Mucosa of descending colon (tissue), 3 donors: ENCODE data around the gene ARSG. TPM values are rescaled to one million over a fixed set of nuclear protein-coding genes. Genes with fewer than 3 reads are reported as not detected.

Experiments used
- ATAC-seq: fragments of 200-7000 bp; cut with Tn5 transposase; one replicate; pipeline ENCODE4 v1.9.1; 2020; ENCODE audit warnings: mild to moderate bottlenecking, moderate library complexity
- DNase-seq, 3 donors: peaks; one replicate each; pipeline ENCODE4 v3.0.0-alpha.2; 2020
- H3K36me3 ChIP-seq: fragments of 200-600 bp; one replicate; pipeline ENCODE4 v1.8.0; 2021; ENCODE audit warnings: low read depth, mild to moderate bottlenecking
- H3K4me1 ChIP-seq: fragments of 200-600 bp; one replicate; pipeline ENCODE4 v1.8.0; 2021; ENCODE audit warnings: low read depth, mild to moderate bottlenecking
- H3K4me3 ChIP-seq: fragments of 200-600 bp; one replicate; pipeline ENCODE4 v1.8.0; 2021; ENCODE audit warnings: mild to moderate bottlenecking
- H3K9me3 ChIP-seq: fragments of 200-600 bp; one replicate; pipeline ENCODE4 v1.8.0; 2021; ENCODE audit warnings: mild to moderate bottlenecking
- CTCF ChIP-seq: fragments of 200-600 bp; IDR thresholded peaks from one replicate; pipeline ENCODE4 v1.8.0; 2022; ENCODE audit warnings: antibody characterized with exemption, mild to moderate bottlenecking
- intact Hi-C, 2 donors: fragments of 100-400 bp; cut with DNase I in 1 of 2; cut with micrococcal nuclease in 1 of 2; formaldehyde crosslinking; loops; one replicate each; pipeline versions ENCODE4 v1.11.0 to v1.11.1; 2022; cut with DNase I, micrococcal nuclease
- total RNA-seq, 3 donors: library from RNA; stranded (reverse); fragmentation: NEBNext Ultra II Directional in 2 of 3; extraction: Animal tissue kit (Norgen Biotek cat#: 25700) in 2 of 3; gene quantifications; one replicate each; pipeline versions ENCODE4 v1.2.1 to v1.2.4, GENCODE V29; 2021 to 2023
- donor health status: DM: no; HTN: no; CAD: no; lungs with moderate emphysema.
- donor health status: DM: no; HTN: no; CAD: no.
- donor health status: DM: no; HTN: yes; CAD: no.

Gene ARSG
- total RNA-seq, 3 donors from 2014 or later: 1.7 to 3.1 (median 2.1) TPM

DNA sequence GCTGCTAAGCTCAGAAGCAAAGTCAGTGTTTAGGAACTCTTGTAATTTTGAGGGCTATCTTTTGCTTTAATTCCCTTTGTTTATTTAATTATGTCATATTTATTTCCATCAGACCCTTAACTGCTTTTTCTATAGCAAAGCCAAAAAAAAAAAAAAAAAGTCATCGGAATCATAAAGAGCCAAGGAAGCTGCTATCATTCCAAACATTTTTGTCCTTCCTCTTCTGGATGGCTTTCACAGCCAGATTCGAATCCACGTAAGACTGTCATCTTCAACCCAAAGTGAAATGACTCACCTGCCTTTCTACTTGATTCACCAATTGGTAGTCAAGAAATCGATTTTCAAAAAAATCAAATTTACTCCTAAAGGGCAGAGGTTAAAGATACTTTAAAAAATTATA is 127.6 kb downstream of the ARSG start:
- intact Hi-C loops: no loop called here
- DNase-seq (no peak), ATAC-seq (no peak)
- Histone ChIP-seq H3K9me3 (peaks cover 3% of the 10 kb centered on the region), H3K36me3 (peaks cover 4% of the 10 kb centered on the region), H3K4me1 (no peaks in the 10 kb centered on the region), H3K4me3 (no peak overlapping the region)
- TF ChIP-seq CTCF: no peak

DNA sequence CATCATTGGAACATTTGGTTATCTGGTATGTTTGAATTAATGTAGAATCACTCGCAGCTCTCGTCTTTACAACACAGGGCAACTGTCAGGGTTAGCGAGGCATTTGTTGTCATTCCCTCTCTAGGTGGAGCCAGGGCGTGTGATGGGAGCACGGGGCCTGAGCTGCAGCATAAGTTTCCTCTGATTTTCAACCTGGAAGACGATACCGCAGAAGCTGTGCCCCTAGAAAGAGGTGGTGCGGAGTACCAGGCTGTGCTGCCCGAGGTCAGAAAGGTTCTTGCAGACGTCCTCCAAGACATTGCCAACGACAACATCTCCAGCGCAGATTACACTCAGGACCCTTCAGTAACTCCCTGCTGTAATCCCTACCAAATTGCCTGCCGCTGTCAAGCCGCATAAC is 128.8 kb downstream of the ARSG start:
- TF ChIP-seq CTCF: no peak
- ATAC-seq (no peak), DNase-seq (no peak)
- intact Hi-C loops: no loop called here
- Histone ChIP-seq H3K4me3 (no peak overlapping the region), H3K36me3 (peaks cover 5% of the 10 kb centered on the region), H3K4me1 (no peaks in the 10 kb centered on the region), H3K9me3 (peaks cover 3% of the 10 kb centered on the region)

DNA sequence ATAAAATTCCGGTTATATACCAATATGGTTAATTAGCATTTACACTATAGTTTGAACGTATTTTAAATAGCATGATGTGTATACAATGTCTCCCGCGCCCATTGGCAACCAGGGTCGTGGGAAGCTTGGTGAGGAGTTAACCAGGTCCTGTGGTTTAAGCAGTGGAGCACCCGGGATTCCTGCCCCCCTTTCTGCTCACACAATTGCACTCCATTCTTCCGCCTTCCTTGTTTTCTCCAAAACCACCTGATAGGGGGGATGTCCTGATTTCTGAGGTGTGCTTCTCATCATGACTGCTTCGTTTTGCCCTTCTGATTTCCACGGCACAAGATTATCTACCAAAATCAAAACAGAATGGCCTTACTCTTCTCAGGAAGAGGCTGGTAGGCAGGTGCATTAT is 130.2 kb downstream of the ARSG start:
- no peak for DNase-seq
- Histone ChIP-seq H3K4me3 (no peak overlapping the region), H3K4me1 (no peaks in the 10 kb centered on the region), H3K9me3 (no peaks in the 10 kb centered on the region), H3K36me3 (peaks cover 5% of the 10 kb centered on the region)
- no peak for ATAC-seq
- intact Hi-C loops: no loop called here
- no peak for TF ChIP-seq CTCF

- ATAC-seq (no peak), DNase-seq (no peak)
- H3K4me3 ChIP-seq: no peak overlapping the region
- H3K4me1 ChIP-seq: no peaks in the 10 kb centered on the region
- peaks cover 5% of the 10 kb centered on the region for H3K36me3 ChIP-seq
- intact Hi-C loops: no loop called here
- no peaks in the 10 kb centered on the region for H3K9me3 ChIP-seq
- TF ChIP-seq CTCF: no peak
Observed at GRCh38 chr17:68422821-68423220, 131.5 kb downstream of the ARSG start.

GRCh38 chr17:68423251-68423650 is 132.0 kb downstream of the ARSG start:
- Histone ChIP-seq H3K4me1 (no peaks in the 10 kb centered on the region), H3K36me3 (peaks cover 5% of the 10 kb centered on the region), H3K4me3 (no peak overlapping the region), H3K9me3 (no peaks in the 10 kb centered on the region)
- no peak for ATAC-seq
- intact Hi-C loops: no loop called here
- no peak for DNase-seq
- TF ChIP-seq CTCF: no peak

DNA sequence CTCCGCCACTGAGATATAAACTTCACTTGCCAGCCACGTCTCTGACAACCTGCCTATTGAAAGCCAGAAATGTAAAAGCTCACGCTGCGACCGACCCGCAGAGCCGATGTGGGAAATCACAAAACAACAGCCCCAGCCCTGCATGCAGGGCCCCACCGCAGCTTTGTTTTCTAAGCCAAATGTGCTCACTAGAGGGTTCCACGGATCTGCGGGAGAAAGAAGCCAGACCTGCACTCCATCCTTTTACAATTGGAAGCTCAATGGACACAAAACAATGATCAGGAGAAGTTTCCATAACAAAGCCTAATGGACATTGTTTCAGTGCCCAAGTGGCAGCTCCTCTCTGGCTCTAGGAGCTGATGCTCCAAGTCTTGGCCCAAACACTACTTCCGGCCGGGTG is 132.9 kb downstream of the ARSG start:
- Histone ChIP-seq H3K9me3 (no peaks in the 10 kb centered on the region), H3K36me3 (peaks cover 6% of the 10 kb centered on the region), H3K4me1 (no peaks in the 10 kb centered on the region), H3K4me3 (no peak overlapping the region)
- no peak for DNase-seq
- no peak for ATAC-seq
- intact Hi-C loops: no loop called here
- TF ChIP-seq CTCF: no peak
